Gastrocnemius medialis (tissue), 4 donors: ENCODE data around the gene ADM5. TPM values are rescaled to one million over a fixed set of nuclear protein-coding genes. Genes with fewer than 3 reads are reported as not detected.

ENCODE experiments used
- ATAC-seq, 2 donors: fragments of 150-250 bp; one replicate each; pipeline ENCODE4 v1.9.1; 2016
- DNase-seq, 2 donors: peaks; one replicate each; pipeline ENCODE4 v3.0.0-alpha.2; 2019
- H3K27ac ChIP-seq, 4 donors: fragments of 200-600 bp; sonication (generic); 1 replicate in 1 of 4; 2 replicates in 3 of 4; pipeline ENCODE4 v1.5.1; 2016 to 2018; ENCODE audit warnings: mild to moderate bottlenecking in 2 of 4, moderate library complexity in 1 of 4
- H3K27me3 ChIP-seq, 3 donors: fragments of 200-600 bp; sonication (generic) in 2 of 3; 1 replicate in 1 of 3; 2 replicates in 2 of 3; pipeline versions ENCODE4 v1.5.1 to v1.6.0; 2016 to 2019; ENCODE audit warnings: mild to moderate bottlenecking in 1 of 3, moderate library complexity in 1 of 3
- H3K36me3 ChIP-seq, 2 donors: fragments of 200-600 bp; sonication (generic) in 1 of 2; one replicate each; pipeline ENCODE4 v1.5.1; 2017 to 2018
- H3K4me1 ChIP-seq, 2 donors: fragments of 200-600 bp; sonication (generic) in 1 of 2; one replicate each; pipeline ENCODE4 v1.5.1; 2016 to 2017; ENCODE audit warnings: mild to moderate bottlenecking in 2 of 2
- H3K4me3 ChIP-seq, 4 donors: fragments of 200-600 bp; sonication (generic) in 3 of 4; 1 replicate in 1 of 4; 2 replicates in 3 of 4; pipeline ENCODE4 v1.5.1; 2016 to 2019; ENCODE audit warnings: mild to moderate bottlenecking in 2 of 4
- H3K9me3 ChIP-seq, 3 donors: fragments of 200-600 bp; sonication (generic) in 2 of 3; 1 replicate in 1 of 3; 2 replicates in 2 of 3; pipeline ENCODE4 v1.5.1; 2016 to 2019
- POLR2A ChIP-seq, 2 donors: fragments of 450-650 bp; IDR thresholded peaks; one replicate each; pipeline ENCODE4 v1.6.1; 2017; ENCODE audit warnings: antibody characterized with exemption in 2 of 2, mild to moderate bottlenecking in 2 of 2, moderate library complexity in 2 of 2
- in situ Hi-C, 4 donors: fragments of 200-750 bp; cut with MboI; loops; one replicate each; pipeline versions ENCODE4 v1.15.0 to v1.8.0; 2017; ENCODE audit warnings: low sequenced_read_pairs in 4 of 4
- intact Hi-C: fragments of 100-400 bp; cut with DNase I; formaldehyde crosslinking; loops from one replicate; pipeline ENCODE4 v1.15.1; 2023; ENCODE audit warnings: low total_unique reads
- total RNA-seq, 4 donors: library from RNA; depleted of rRNA; stranded (reverse); fragments of >200 nt; gene quantifications; one replicate each; pipeline versions ENCODE4 v1.1.0 to v1.2.3, GENCODE V29; 2016
- TF ChIP-seq, protein P1 (sequence below), 5 experiments: fragments of 450-650 bp in 3 of 5; fragments of 200-600 bp in 2 of 5; sonication (generic) in 2 of 5; IDR thresholded peaks in 4 of 5; conservative IDR thresholded peaks in 1 of 5; 1 replicate in 4 of 5; 2 replicates in 1 of 5; pipeline ENCODE4 v1.5.1; 2016 to 2019; ENCODE audit warnings: antibody characterized with exemption in 5 of 5, mild to moderate bottlenecking in 3 of 5, moderate library complexity in 3 of 5

Gene ADM5
- total RNA-seq, 4 donors from 2014 or later, result 1.0 to 2.1 (median 1.4) TPM; not detected in 1

DNA sequence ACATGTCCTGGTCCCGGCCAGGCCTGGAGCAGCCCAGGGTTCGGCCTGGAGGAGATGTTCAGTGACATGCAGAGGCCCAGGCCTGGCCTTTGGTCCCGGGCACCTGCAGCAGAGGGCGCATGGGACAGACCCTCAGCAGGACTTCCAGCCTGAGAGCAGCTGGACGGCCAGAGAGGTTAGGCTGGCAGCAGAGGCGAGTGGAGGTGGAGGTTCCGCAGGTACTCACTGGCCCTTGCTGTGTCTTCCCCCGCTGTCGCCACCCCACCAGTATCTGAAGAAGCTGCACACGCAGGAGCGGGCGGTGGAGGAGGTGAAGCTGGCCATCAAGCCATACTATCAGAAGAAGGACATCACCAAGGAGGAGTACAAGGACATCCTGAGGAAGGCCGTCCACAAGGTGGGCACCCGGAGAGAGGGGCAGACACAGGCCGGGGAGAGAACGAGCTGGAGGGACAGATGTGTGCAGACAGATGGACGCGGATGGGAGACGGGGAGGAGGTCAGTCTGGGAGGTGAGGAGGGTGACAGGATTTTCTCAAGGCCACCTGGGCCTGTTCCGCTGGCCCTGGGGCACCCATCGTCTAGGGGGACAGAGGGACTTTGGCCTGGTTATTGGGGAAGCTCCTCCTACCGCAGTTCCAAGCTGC lies 31.8 kb upstream of the ADM5 start:
- ATAC-seq, result no peak
- Histone ChIP-seq H3K27ac (no peak overlapping the region), H3K9me3 (no peaks in the 10 kb centered on the region), H3K4me1 (no peaks in the 10 kb centered on the region), H3K27me3 (no peaks in the 10 kb centered on the region), H3K36me3 (peaks cover 0 to 95% of the 10 kb centered on the region in 2 donors), H3K4me3 (no peak overlapping the region)
- TF ChIP-seq, protein P1, sequence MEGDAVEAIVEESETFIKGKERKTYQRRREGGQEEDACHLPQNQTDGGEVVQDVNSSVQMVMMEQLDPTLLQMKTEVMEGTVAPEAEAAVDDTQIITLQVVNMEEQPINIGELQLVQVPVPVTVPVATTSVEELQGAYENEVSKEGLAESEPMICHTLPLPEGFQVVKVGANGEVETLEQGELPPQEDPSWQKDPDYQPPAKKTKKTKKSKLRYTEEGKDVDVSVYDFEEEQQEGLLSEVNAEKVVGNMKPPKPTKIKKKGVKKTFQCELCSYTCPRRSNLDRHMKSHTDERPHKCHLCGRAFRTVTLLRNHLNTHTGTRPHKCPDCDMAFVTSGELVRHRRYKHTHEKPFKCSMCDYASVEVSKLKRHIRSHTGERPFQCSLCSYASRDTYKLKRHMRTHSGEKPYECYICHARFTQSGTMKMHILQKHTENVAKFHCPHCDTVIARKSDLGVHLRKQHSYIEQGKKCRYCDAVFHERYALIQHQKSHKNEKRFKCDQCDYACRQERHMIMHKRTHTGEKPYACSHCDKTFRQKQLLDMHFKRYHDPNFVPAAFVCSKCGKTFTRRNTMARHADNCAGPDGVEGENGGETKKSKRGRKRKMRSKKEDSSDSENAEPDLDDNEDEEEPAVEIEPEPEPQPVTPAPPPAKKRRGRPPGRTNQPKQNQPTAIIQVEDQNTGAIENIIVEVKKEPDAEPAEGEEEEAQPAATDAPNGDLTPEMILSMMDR (IDR thresholded peaks at IDR 0.05 in 4 of 5, conservative IDR thresholded peaks at IDR 0.05 in 1 of 5), result no peak
- TF ChIP-seq POLR2A (IDR thresholded peaks at IDR 0.05), result no peak
- in situ Hi-C loops (no loop called here), intact Hi-C loops (no loop called here)
- no peak for DNase-seq

DNA sequence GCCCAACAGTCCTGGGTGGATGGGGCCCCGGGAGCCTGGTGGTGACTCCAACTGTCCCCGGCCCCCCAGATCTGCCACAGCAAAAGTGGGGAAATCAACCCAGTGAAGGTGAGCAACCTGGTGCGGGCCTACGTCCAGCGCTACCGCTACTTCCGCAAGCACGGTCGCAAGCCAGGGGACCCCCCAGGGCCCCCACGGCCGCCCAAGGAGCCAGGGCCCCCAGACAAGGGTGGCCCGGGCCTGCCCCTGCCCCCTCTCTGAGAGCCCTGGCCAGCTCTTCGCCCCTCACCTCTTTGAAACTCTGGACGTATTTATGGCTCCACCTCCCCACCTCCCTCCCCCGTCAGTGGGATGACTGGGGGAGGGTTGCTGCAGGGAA lies 31.3 kb upstream of the ADM5 start:
- H3K4me3 ChIP-seq, result no peak overlapping the region
- no peak for ATAC-seq
- intact Hi-C loops (no loop called here), in situ Hi-C loops (no loop called here)
- DNase-seq, result no peak
- no peak for TF ChIP-seq POLR2A (IDR thresholded peaks at IDR 0.05)
- TF ChIP-seq, protein P1 (IDR thresholded peaks at IDR 0.05 in 4 of 5, conservative IDR thresholded peaks at IDR 0.05 in 1 of 5), result no peak
- H3K27me3 ChIP-seq, result no peaks in the 10 kb centered on the region
- no peaks in the 10 kb centered on the region for H3K9me3 ChIP-seq
- no peaks in the 10 kb centered on the region for H3K4me1 ChIP-seq
- H3K36me3 ChIP-seq, result peaks cover 0 to 92% of the 10 kb centered on the region in 2 donors
- no peak overlapping the region for H3K27ac ChIP-seq

- no peak overlapping the region for H3K27ac ChIP-seq
- DNase-seq (no peak), ATAC-seq (no peak)
- H3K4me3 ChIP-seq, result no peak overlapping the region
- H3K27me3 ChIP-seq, result no peaks in the 10 kb centered on the region
- in situ Hi-C loops, result no loop called here
- TF ChIP-seq, protein P1 (IDR thresholded peaks at IDR 0.05 in 4 of 5, conservative IDR thresholded peaks at IDR 0.05 in 1 of 5), result no peak
- no peak for TF ChIP-seq POLR2A (IDR thresholded peaks at IDR 0.05)
- intact Hi-C loops, result no loop called here
- H3K4me1 ChIP-seq, result peaks cover 3 to 5% of the 10 kb centered on the region in 2 donors
- peaks cover 0 to 85% of the 10 kb centered on the region in 2 donors for H3K36me3 ChIP-seq
- no peaks in the 10 kb centered on the region for H3K9me3 ChIP-seq
Observed at GRCh38 chr19:49658566-49659442, 30.6 kb upstream of the ADM5 start.

DNA sequence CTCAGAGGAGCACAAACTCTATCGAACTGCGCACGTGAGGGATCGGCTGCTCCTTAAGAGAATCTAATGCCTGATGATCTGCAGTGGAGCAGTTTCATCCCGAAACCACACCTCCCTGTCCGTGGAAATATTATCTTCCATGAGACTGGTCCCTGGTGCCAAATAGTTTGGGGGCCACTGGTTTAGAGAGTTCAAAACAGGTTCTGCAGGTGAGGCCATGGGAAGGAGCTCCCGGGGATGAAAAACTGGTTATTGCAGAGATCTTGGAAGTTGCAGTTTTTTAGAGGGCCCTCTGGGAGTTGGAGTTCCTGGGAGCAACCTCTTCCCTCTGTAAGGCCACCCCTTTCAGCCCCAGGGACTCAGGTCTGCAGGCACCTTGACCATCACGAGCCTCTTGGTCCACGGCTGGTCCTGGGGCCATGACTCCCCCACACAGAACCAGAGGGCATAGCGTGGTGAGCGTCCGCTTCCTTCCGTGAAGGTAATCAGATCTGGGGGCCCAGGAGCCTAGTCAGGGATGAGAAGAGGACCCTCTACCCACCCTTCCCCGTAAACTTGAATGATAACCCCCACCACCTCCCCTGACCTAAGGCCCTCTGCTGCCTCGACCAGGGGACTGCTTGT lies 28.9 kb upstream of the ADM5 start:
- in situ Hi-C loops (loop anchor here in 1 of 4 donors (10.0 kb wide), 1 partner anchor 86 kb away; no protein-coding TSS in a partner anchor), intact Hi-C loops (no loop called here)
- Histone ChIP-seq H3K36me3 (peaks cover 0 to 69% of the 10 kb centered on the region in 2 donors), H3K27me3 (no peaks in the 10 kb centered on the region), H3K27ac (no peak overlapping the region), H3K4me3 (no peak overlapping the region), H3K9me3 (no peaks in the 10 kb centered on the region), H3K4me1 (peaks cover 8 to 17% of the 10 kb centered on the region in 2 donors)
- TF ChIP-seq, protein P1 (IDR thresholded peaks at IDR 0.05 in 4 of 5, conservative IDR thresholded peaks at IDR 0.05 in 1 of 5), result no peak
- TF ChIP-seq POLR2A (IDR thresholded peaks at IDR 0.05), result no peak
- ATAC-seq (no peak), DNase-seq (no peak)
